ENCODE data around the gene SEMA5A.

DNA sequence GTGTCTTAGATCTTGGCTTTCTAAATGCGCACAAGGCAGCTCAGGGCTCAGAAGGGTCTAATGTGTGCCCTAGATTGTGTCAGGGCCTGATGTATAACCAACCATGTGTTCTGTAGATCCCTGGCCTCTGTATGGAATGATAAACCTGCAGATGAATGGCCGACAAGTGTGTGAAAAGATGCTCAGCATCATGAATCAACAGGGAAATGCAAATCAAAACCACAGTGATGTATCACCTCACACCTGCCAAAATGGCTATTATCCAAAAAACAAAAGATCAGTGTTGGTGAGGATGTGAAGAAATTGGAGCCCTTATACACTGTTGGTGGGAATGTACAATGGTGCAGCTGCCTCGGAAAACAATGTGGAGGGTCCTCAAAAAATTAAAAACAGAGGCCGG, 489.8 kb downstream of the SEMA5A start:
- no peak for TF ChIP-seq CTCF (IDR thresholded peaks at IDR 0.05)
- TF ChIP-seq POLR2AphosphoS5 (IDR thresholded peaks at IDR 0.05; ENCODE audit: insufficient read depth in 1 of 2, low read depth in 1 of 2): no peak
- no peak for TF ChIP-seq POLR2A (IDR thresholded peaks at IDR 0.05)
